Activated naive CD4-positive, alpha-beta T cell treated with anti-CD3 and anti-CD28 coated beads, Interleukin-2, amount 10 ng/mL, durations not matched to agents 5 hours and 36 hours (primary cell): ENCODE measurements around the gene CPD. TPM values are rescaled to one million over a fixed set of nuclear protein-coding genes. Genes with fewer than 3 reads are reported as not detected.

ENCODE experiments used
- total RNA-seq, 2 experiments: library from RNA; stranded (reverse); gene quantifications; one replicate each; pipeline ENCODE4 v1.2.3, GENCODE V29; 2021

CPD gene
- total RNA-seq: 10 to 100 TPM; 19.2 to 20.2 TPM

GRCh38 chr17:30378825-30379302 is at the start of gene CPD:
Gene CPD (plus strand): TSS chr17:30378927. CDS start chr17:30378981, 54 bp downstream.

GRCh38 chr17:30333503-30334360 is 45.0 kb upstream of the CPD start, which contains the start of gene TMIGD1:
Gene TMIGD1 (minus strand): TSS chr17:30334057. CDS start chr17:30332133, 1,924 bp downstream.

GRCh38 chr17:30477083-30477773 is 98.5 kb downstream of the CPD start, which contains the start of gene GOSR1:
Gene GOSR1 (plus strand): TSS chr17:30477408. CDS start chr17:30477434, 26 bp downstream.

Other genes with a start within 250 kb of the CPD start
- not detected for gene SLC6A4, start 143.2 kb upstream of the CPD start, total RNA-seq
- 10 to 100 TPM; 47.9 to 49.1 TPM for gene BLMH, start 87.0 kb upstream of the CPD start, total RNA-seq
- gene TMIGD1, start 44.9 kb upstream of the CPD start, total RNA-seq: not detected
- gene GOSR1, start 98.5 kb downstream of the CPD start, total RNA-seq: 10 to 100 TPM; 38.4 to 41.3 TPM